ENCODE results near the gene SMPD2. TPM values are rescaled to one million over a fixed set of nuclear protein-coding genes. Genes with fewer than 3 reads are reported as not detected.

SMPD2 gene
- total RNA-seq, 1 experiment from 2014 or later, result 9.9 TPM

GRCh38 chr6:109477184-109477583 lies 36.7 kb downstream of the SMPD2 start:
- peaks cover 44% of the 10 kb centered on the region for H3K4me1 ChIP-seq (replicated peaks)
- peaks cover 91% of the 10 kb centered on the region for H3K36me3 ChIP-seq
- no peak overlapping the region for H3K4me3 ChIP-seq
- peak overlapping the region; percentile 93 for H3K27ac ChIP-seq
- H3K27me3 ChIP-seq (replicated peaks), result no peaks in the 10 kb centered on the region
- no peaks in the 10 kb centered on the region for H3K9me3 ChIP-seq (replicated peaks)
- no peak for DNase-seq (ENCODE audit: low read depth in 1 of 2, low spot score in 2 of 2)

GRCh38 chr6:109477725-109478124 lies 37.2 kb downstream of the SMPD2 start:
- Histone ChIP-seq H3K9me3 (replicated peaks) (no peaks in the 10 kb centered on the region), H3K27me3 (replicated peaks) (no peaks in the 10 kb centered on the region), H3K4me1 (replicated peaks) (peaks cover 45% of the 10 kb centered on the region), H3K36me3 (peaks cover 86% of the 10 kb centered on the region), H3K4me3 (no peak overlapping the region), H3K27ac (peak overlapping the region; percentile 93)
- peak in 1 of 2 experiments; percentile 33 for DNase-seq (ENCODE audit: low read depth in 1 of 2, low spot score in 2 of 2)

GRCh38 chr6:109478222-109478805 lies 37.8 kb downstream of the SMPD2 start:
- Histone ChIP-seq H3K36me3 (peaks cover 83% of the 10 kb centered on the region), H3K27ac (peak overlapping the region; percentile 93), H3K4me3 (no peak overlapping the region), H3K9me3 (replicated peaks) (no peaks in the 10 kb centered on the region), H3K27me3 (replicated peaks) (no peaks in the 10 kb centered on the region), H3K4me1 (replicated peaks) (peaks cover 45% of the 10 kb centered on the region)
- peak in 1 of 2 experiments; percentile 53 for DNase-seq (ENCODE audit: low read depth in 1 of 2, low spot score in 2 of 2)

- peaks cover 80% of the 10 kb centered on the region for H3K36me3 ChIP-seq
- DNase-seq (ENCODE audit: low read depth in 1 of 2, low spot score in 2 of 2), result no peak
- H3K27ac ChIP-seq, result peak overlapping the region; percentile 93
- H3K27me3 ChIP-seq (replicated peaks), result no peaks in the 10 kb centered on the region
- no peak overlapping the region for H3K4me3 ChIP-seq
- no peaks in the 10 kb centered on the region for H3K9me3 ChIP-seq (replicated peaks)
- peaks cover 50% of the 10 kb centered on the region for H3K4me1 ChIP-seq (replicated peaks)
These were observed 38.5 kb downstream of the SMPD2 start for GRCh38 chr6:109478841-109479624.

GRCh38 chr6:109480993-109481480 lies 40.5 kb downstream of the SMPD2 start:
- H3K4me1 ChIP-seq (replicated peaks), result peaks cover 50% of the 10 kb centered on the region
- no peak for DNase-seq (ENCODE audit: low read depth in 1 of 2, low spot score in 2 of 2)
- no peaks in the 10 kb centered on the region for H3K9me3 ChIP-seq (replicated peaks)
- H3K4me3 ChIP-seq, result no peak overlapping the region
- no peaks in the 10 kb centered on the region for H3K27me3 ChIP-seq (replicated peaks)
- H3K27ac ChIP-seq, result no peak overlapping the region
- H3K36me3 ChIP-seq, result peaks cover 60% of the 10 kb centered on the region

GRCh38 chr6:109482905-109483734 lies 42.6 kb downstream of the SMPD2 start, which contains the start of gene ZBTB24:
Gene ZBTB24, minus strand, starts transcription at chr6:109483219. Its CDS starts 1,193 bp downstream, at chr6:109482026.
- Histone ChIP-seq H3K4me1 (replicated peaks) (peaks cover 37% of the 10 kb centered on the region), H3K27ac (peak within 1 kb of the TSS; percentile 62), H3K36me3 (peaks cover 41% of the 10 kb centered on the region), H3K4me3 (peak within 1 kb of the TSS; percentile 89), H3K9me3 (replicated peaks) (no peaks in the 10 kb centered on the region), H3K27me3 (replicated peaks) (no peaks in the 10 kb centered on the region)
- DNase-seq (ENCODE audit: low read depth in 1 of 2, low spot score in 2 of 2), result peak; percentile 83 to 93

- Histone ChIP-seq H3K27ac (no peak overlapping the region), H3K36me3 (peaks cover 37% of the 10 kb centered on the region), H3K4me1 (replicated peaks) (peaks cover 31% of the 10 kb centered on the region), H3K27me3 (replicated peaks) (no peaks in the 10 kb centered on the region), H3K9me3 (replicated peaks) (no peaks in the 10 kb centered on the region), H3K4me3 (peak overlapping the region; percentile 38)
- DNase-seq (ENCODE audit: low read depth in 1 of 2, low spot score in 2 of 2), result peak in 1 of 2 experiments; percentile 51
These were observed 43.2 kb downstream of the SMPD2 start for GRCh38 chr6:109483735-109484057.

GRCh38 chr6:109484122-109484521 lies 43.6 kb downstream of the SMPD2 start:
- no peak for DNase-seq (ENCODE audit: low read depth in 1 of 2, low spot score in 2 of 2)
- Histone ChIP-seq H3K27me3 (replicated peaks) (no peaks in the 10 kb centered on the region), H3K9me3 (replicated peaks) (no peaks in the 10 kb centered on the region)

GRCh38 chr6:109485266-109485935 lies 44.9 kb downstream of the SMPD2 start:
- Histone ChIP-seq H3K27ac (no peak overlapping the region), H3K27me3 (replicated peaks) (no peaks in the 10 kb centered on the region), H3K4me3 (no peak overlapping the region), H3K9me3 (replicated peaks) (no peaks in the 10 kb centered on the region), H3K4me1 (replicated peaks) (peaks cover 22% of the 10 kb centered on the region), H3K36me3 (peaks cover 23% of the 10 kb centered on the region)
- no peak for DNase-seq (ENCODE audit: low read depth in 1 of 2, low spot score in 2 of 2)

More at GRCh38 chr6:109484122-109484521, 43.6 kb downstream of the SMPD2 start:
- H3K27ac ChIP-seq, result no peak overlapping the region
- peaks cover 33% of the 10 kb centered on the region for H3K36me3 ChIP-seq
- peaks cover 27% of the 10 kb centered on the region for H3K4me1 ChIP-seq (replicated peaks)
- H3K4me3 ChIP-seq, result no peak overlapping the region

- peaks cover 16% of the 10 kb centered on the region for H3K36me3 ChIP-seq
- H3K4me1 ChIP-seq (replicated peaks), result peaks cover 17% of the 10 kb centered on the region
- no peak overlapping the region for H3K4me3 ChIP-seq
- H3K9me3 ChIP-seq (replicated peaks), result no peaks in the 10 kb centered on the region
- no peak for DNase-seq (ENCODE audit: low read depth in 1 of 2, low spot score in 2 of 2)
- no peak overlapping the region for H3K27ac ChIP-seq
- no peaks in the 10 kb centered on the region for H3K27me3 ChIP-seq (replicated peaks)
These were observed 45.5 kb downstream of the SMPD2 start for GRCh38 chr6:109486068-109486467.

GRCh38 chr6:109488001-109488400 lies 47.5 kb downstream of the SMPD2 start:
- Histone ChIP-seq H3K36me3 (peaks cover 3% of the 10 kb centered on the region), H3K9me3 (replicated peaks) (no peaks in the 10 kb centered on the region), H3K4me1 (replicated peaks) (peaks cover 9% of the 10 kb centered on the region), H3K27ac (no peak overlapping the region), H3K27me3 (replicated peaks) (no peaks in the 10 kb centered on the region), H3K4me3 (no peak overlapping the region)
- DNase-seq (ENCODE audit: low read depth in 1 of 2, low spot score in 2 of 2), result no peak

GRCh38 chr6:109490713-109491112 lies 50.2 kb downstream of the SMPD2 start:
- no peaks in the 10 kb centered on the region for H3K9me3 ChIP-seq (replicated peaks)
- no peaks in the 10 kb centered on the region for H3K27me3 ChIP-seq (replicated peaks)
- no peak overlapping the region for H3K27ac ChIP-seq
- no peaks in the 10 kb centered on the region for H3K36me3 ChIP-seq
- no peak for DNase-seq (ENCODE audit: low read depth in 1 of 2, low spot score in 2 of 2)
- H3K4me3 ChIP-seq, result no peak overlapping the region
- 0 out of 2 replicates have a peak, but pooled peaks cover 4% of the 10 kb centered on the region for H3K4me1 ChIP-seq (replicated peaks)

- DNase-seq (ENCODE audit: low read depth in 1 of 2, low spot score in 2 of 2), result no peak
- H3K27ac ChIP-seq, result no peak overlapping the region
- H3K4me3 ChIP-seq, result no peak overlapping the region
- no peaks in the 10 kb centered on the region for H3K36me3 ChIP-seq
- no peaks in the 10 kb centered on the region for H3K27me3 ChIP-seq (replicated peaks)
- no peaks in the 10 kb centered on the region for H3K9me3 ChIP-seq (replicated peaks)
- peaks cover 8% of the 10 kb centered on the region for H3K4me1 ChIP-seq (replicated peaks)
These were observed 50.8 kb downstream of the SMPD2 start for GRCh38 chr6:109491207-109491938.
